H9 (cell line): ENCODE measurements around the gene UNC13C. TPM values are rescaled to one million over a fixed set of nuclear protein-coding genes. Genes with fewer than 3 reads are reported as not detected.

ENCODE experiments used
- DNase-seq: peaks from one replicate; pipeline ENCODE4 v3.0.0-alpha.2; 2017
- H2AFZ ChIP-seq: one replicate; pipeline ENCODE4 v1.6.1; 2013; ENCODE audit warnings: mild to moderate bottlenecking, low read length, control low read depth, moderate library complexity
- H2AK5ac ChIP-seq: 2 replicates; pipeline ENCODE4 v1.6.1; 2013; ENCODE audit warnings: low read length, control low read depth, mixed read lengths; ENCODE audit not compliant: insufficient read length
- H2BK120ac ChIP-seq: one replicate; pipeline ENCODE4 v1.6.1; 2013; ENCODE audit warnings: low read depth, mild to moderate bottlenecking, low read length, control low read depth, inconsistent platforms; ENCODE audit not compliant: poor library complexity, severe bottlenecking
- H2BK12ac ChIP-seq: 2 replicates; pipeline ENCODE4 v1.6.1; 2013; ENCODE audit warnings: low read length, control low read depth, mixed read lengths, low read depth; ENCODE audit not compliant: insufficient read length
- H2BK15ac ChIP-seq: 2 replicates; pipeline ENCODE4 v1.6.1; 2013; ENCODE audit warnings: low read depth, low read length, control low read depth
- H2BK20ac ChIP-seq: one replicate; pipeline ENCODE4 v1.6.1; 2013; ENCODE audit warnings: low read depth, mild to moderate bottlenecking, low read length, control low read depth, inconsistent platforms; ENCODE audit not compliant: poor library complexity, severe bottlenecking
- H2BK5ac ChIP-seq: 2 replicates; pipeline ENCODE4 v1.6.1; 2013; ENCODE audit warnings: low read length, control low read depth, mixed read lengths; ENCODE audit not compliant: insufficient read length
- H3K14ac ChIP-seq: 2 replicates; pipeline ENCODE4 v1.6.1; 2013; ENCODE audit warnings: low read length, control low read depth; ENCODE audit not compliant: insufficient read depth
- H3K18ac ChIP-seq: 2 replicates; pipeline ENCODE4 v1.6.1; 2013; ENCODE audit warnings: low read depth, mild to moderate bottlenecking, mixed read lengths, low read length, control low read depth; ENCODE audit not compliant: insufficient read length
- H3K23ac ChIP-seq: 2 replicates; pipeline ENCODE4 v1.6.1; 2013; ENCODE audit warnings: low read length, control low read depth, mixed read lengths, low read depth; ENCODE audit not compliant: insufficient read length
- H3K23me2 ChIP-seq: 2 replicates; pipeline ENCODE4 v1.6.1; 2013; ENCODE audit warnings: low read depth, mild to moderate bottlenecking, mixed read lengths, low read length, control low read depth; ENCODE audit not compliant: insufficient read length, poor library complexity, severe bottlenecking
- H3K27ac ChIP-seq: 2 replicates; pipeline ENCODE4 v1.5.1; 2013; ENCODE audit warnings: low read length, control low read depth, mixed read lengths, low read depth; ENCODE audit not compliant: insufficient read length
- H3K27me3 ChIP-seq: 2 replicates; pipeline ENCODE4 v1.6.1; 2013; ENCODE audit warnings: low read length, control low read depth, inconsistent platforms; ENCODE audit not compliant: insufficient read depth
- H3K4ac ChIP-seq: 2 replicates; pipeline ENCODE4 v1.6.1; 2013; ENCODE audit warnings: low read depth, mild to moderate bottlenecking, control low read depth, inconsistent platforms, low read length, moderate library complexity
- H3K4me1 ChIP-seq: 2 replicates; pipeline ENCODE4 v1.6.1; 2013; ENCODE audit warnings: low read length, control low read depth, inconsistent platforms; ENCODE audit not compliant: insufficient read depth
- H3K4me2 ChIP-seq: 2 replicates; pipeline ENCODE4 v1.6.1; 2013; ENCODE audit warnings: low read length, control low read depth, mixed read lengths; ENCODE audit not compliant: insufficient read length, insufficient read depth
- H3K56ac ChIP-seq: 2 replicates; pipeline ENCODE4 v1.6.1; 2013; ENCODE audit warnings: low read depth, mild to moderate bottlenecking, mixed read lengths, low read length, control low read depth; ENCODE audit not compliant: insufficient read length
- H3K79me1 ChIP-seq: 2 replicates; pipeline ENCODE4 v1.6.1; 2013; ENCODE audit warnings: low read depth, mild to moderate bottlenecking, moderate library complexity, low read length, control low read depth, inconsistent platforms; ENCODE audit not compliant: insufficient read depth, poor library complexity, severe bottlenecking
- H3K79me2 ChIP-seq: 2 replicates; pipeline ENCODE4 v1.6.1; 2013; ENCODE audit warnings: low read length, control low read depth, inconsistent platforms; ENCODE audit not compliant: insufficient read depth
- H3K9ac ChIP-seq: 2 replicates; pipeline ENCODE4 v1.6.1; 2013; ENCODE audit warnings: low read length, control low read depth, mixed read lengths; ENCODE audit not compliant: insufficient read length; ENCODE audit errors: extremely low read depth
- H3K9me3 ChIP-seq: one replicate; pipeline ENCODE4 v1.6.1; 2013; ENCODE audit warnings: low read depth, low read length, inconsistent platforms; ENCODE audit not compliant: control insufficient read depth
- H3T11ph ChIP-seq: one replicate; pipeline ENCODE4 v1.6.1; 2013; ENCODE audit warnings: mild to moderate bottlenecking, low read length, control low read depth, inconsistent platforms
- H4K20me1 ChIP-seq: one replicate; pipeline ENCODE4 v1.6.1; 2013; ENCODE audit not compliant: control insufficient read depth, insufficient read length, insufficient read depth
- H4K5ac ChIP-seq: 2 replicates; pipeline ENCODE4 v1.6.1; 2013; ENCODE audit warnings: low read depth, mild to moderate bottlenecking, mixed read lengths, low read length, control low read depth; ENCODE audit not compliant: insufficient read length
- H4K8ac ChIP-seq: replicated peaks from 2 replicates; pipeline ENCODE4 v1.6.1; 2013; ENCODE audit warnings: low read length, control low read depth, mixed read lengths, low read depth; ENCODE audit not compliant: insufficient read length
- H4K91ac ChIP-seq: 2 replicates; pipeline ENCODE4 v1.6.1; 2013; ENCODE audit warnings: low read depth, mild to moderate bottlenecking, moderate library complexity, mixed read lengths, low read length, control low read depth; ENCODE audit not compliant: insufficient read length
- H3K27ac Mint-ChIP-seq, 3 experiments: 2 replicates in 2 of 3; 3 replicates in 1 of 3; pipeline ENCODE4 v1.8.0; 2020 to 2021; ENCODE audit warnings: mixed read lengths in 3 of 3, mild to moderate bottlenecking in 1 of 3, moderate library complexity in 1 of 3
- H3K27me3 Mint-ChIP-seq: 2 replicates; pipeline ENCODE4 v1.8.0; 2021; ENCODE audit warnings: low read depth, mild to moderate bottlenecking, moderate library complexity, mixed read lengths
- H3K36me3 Mint-ChIP-seq, 3 experiments: 2 replicates in 2 of 3; 3 replicates in 1 of 3; pipeline ENCODE4 v1.8.0; 2020 to 2021; ENCODE audit warnings: low read depth in 3 of 3, mixed read lengths in 3 of 3; ENCODE audit not compliant: insufficient read depth in 1 of 3
- H3K4me1 Mint-ChIP-seq, 2 experiments: 2 replicates each; pipeline ENCODE4 v1.8.0; 2020; ENCODE audit warnings: mixed read lengths in 2 of 2
- H3K4me3 Mint-ChIP-seq, 2 experiments: 2 replicates in 1 of 2; 3 replicates in 1 of 2; pipeline ENCODE4 v1.8.0; 2020 to 2021; ENCODE audit warnings: mild to moderate bottlenecking in 2 of 2, mixed read lengths in 2 of 2, moderate library complexity in 1 of 2
- H3K9me3 Mint-ChIP-seq, 2 experiments: 2 replicates in 1 of 2; 3 replicates in 1 of 2; pipeline ENCODE4 v1.8.0; 2020; ENCODE audit warnings: mild to moderate bottlenecking in 2 of 2, mixed read lengths in 2 of 2, moderate library complexity in 1 of 2
- WGBS: extraction: QIAGEN DNeasy Blood & Tissue Kit; methylation state at CpG from one replicate; pipeline ENCODE4 v1.1.7; 2013; ENCODE audit warnings: missing lambda C conversion rate, low lambda C conversion rate, mixed read lengths; ENCODE audit not compliant: insufficient read length; ENCODE audit errors: extremely low coverage; 5-methylcytosine and 5-hydroxymethylcytosine counted together
- total RNA-seq: library from RNA; stranded (reverse); gene quantifications from 2 replicates; pipeline ENCODE4 v1.2.1, GENCODE V29; 2021
- TF ChIP-seq, protein P1 (sequence below): fragments of 200-600 bp; sonication (generic); conservative IDR thresholded peaks from 3 replicates; pipeline ENCODE4 v1.8.0; 2021; ENCODE audit warnings: antibody characterized with exemption, mild to moderate bottlenecking

Gene UNC13C
- total RNA-seq, 1 experiment from 2014 or later: 0.02 TPM

GRCh38 chr15:54298396-54298795 lies 320.2 kb downstream of the UNC13C start:
- H3K27me3 ChIP-seq: no peaks in the 10 kb centered on the region
- no peak overlapping the region for H2BK15ac ChIP-seq
- no peaks in the 10 kb centered on the region for H3K23me2 ChIP-seq
- no peak overlapping the region for H2BK20ac ChIP-seq
- no peak overlapping the region for H2BK12ac ChIP-seq
- H3K9me3 Mint-ChIP-seq: peaks cover 0 to 2% of the 10 kb centered on the region in 2 experiments; a peak in 1 of 5 replicates
- no peaks in the 10 kb centered on the region for H3K4me1 ChIP-seq
- H3T11ph ChIP-seq: no peak overlapping the region
- H3K4me1 Mint-ChIP-seq: peaks cover 0 to 4% of the 10 kb centered on the region in 2 experiments; a peak in 2 of 4 replicates
- H3K23ac ChIP-seq: no peak overlapping the region
- no peak overlapping the region for H4K5ac ChIP-seq
- no peak overlapping the region for H2BK120ac ChIP-seq
- H3K14ac ChIP-seq: no peak overlapping the region
- no peak overlapping the region for H3K4ac ChIP-seq
- H3K79me1 ChIP-seq: no peaks in the 10 kb centered on the region
- no peak overlapping the region for H3K4me3 Mint-ChIP-seq
- H3K27ac Mint-ChIP-seq: no peak overlapping the region
- no peak overlapping the region for H4K8ac ChIP-seq
- H3K9me3 ChIP-seq: no peaks in the 10 kb centered on the region
- no peak overlapping the region for H2AFZ ChIP-seq
- no peaks in the 10 kb centered on the region for H3K79me2 ChIP-seq
- no CpG with 5 or more reads among the region's 3 CpGs for WGBS
- H3K27ac ChIP-seq: no peak overlapping the region
- no peak overlapping the region for H2AK5ac ChIP-seq
- no peaks in the 10 kb centered on the region for H4K20me1 ChIP-seq
- H4K91ac ChIP-seq: no peak overlapping the region
- H3K36me3 Mint-ChIP-seq: no peaks in the 10 kb centered on the region
- H3K56ac ChIP-seq: no peak overlapping the region
- H2BK5ac ChIP-seq: no peak overlapping the region
- no peak overlapping the region for H3K18ac ChIP-seq
- H3K9ac ChIP-seq: no peak overlapping the region
- no peaks in the 10 kb centered on the region for H3K27me3 Mint-ChIP-seq
- H3K4me2 ChIP-seq: no peak overlapping the region
- no peak for DNase-seq
- TF ChIP-seq, protein P1, sequence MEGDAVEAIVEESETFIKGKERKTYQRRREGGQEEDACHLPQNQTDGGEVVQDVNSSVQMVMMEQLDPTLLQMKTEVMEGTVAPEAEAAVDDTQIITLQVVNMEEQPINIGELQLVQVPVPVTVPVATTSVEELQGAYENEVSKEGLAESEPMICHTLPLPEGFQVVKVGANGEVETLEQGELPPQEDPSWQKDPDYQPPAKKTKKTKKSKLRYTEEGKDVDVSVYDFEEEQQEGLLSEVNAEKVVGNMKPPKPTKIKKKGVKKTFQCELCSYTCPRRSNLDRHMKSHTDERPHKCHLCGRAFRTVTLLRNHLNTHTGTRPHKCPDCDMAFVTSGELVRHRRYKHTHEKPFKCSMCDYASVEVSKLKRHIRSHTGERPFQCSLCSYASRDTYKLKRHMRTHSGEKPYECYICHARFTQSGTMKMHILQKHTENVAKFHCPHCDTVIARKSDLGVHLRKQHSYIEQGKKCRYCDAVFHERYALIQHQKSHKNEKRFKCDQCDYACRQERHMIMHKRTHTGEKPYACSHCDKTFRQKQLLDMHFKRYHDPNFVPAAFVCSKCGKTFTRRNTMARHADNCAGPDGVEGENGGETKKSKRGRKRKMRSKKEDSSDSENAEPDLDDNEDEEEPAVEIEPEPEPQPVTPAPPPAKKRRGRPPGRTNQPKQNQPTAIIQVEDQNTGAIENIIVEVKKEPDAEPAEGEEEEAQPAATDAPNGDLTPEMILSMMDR: no peak
